GM21825 (cell line): ENCODE data around the gene CMSS1.

Experiments used
- ATAC-seq: cut with Tn5 transposase; IDR thresholded peaks from one replicate; pipeline ENCODE4 v1.9.1; 2021; ENCODE audit warnings: mild to moderate bottlenecking, moderate library complexity; ENCODE audit not compliant: unreplicated experiment

The CMSS1 gene

GRCh38 chr3:99896482-99896881 lies 78.8 kb downstream of the CMSS1 start:
- no peak for ATAC-seq

- ATAC-seq: no peak
Observed at GRCh38 chr3:99899603-99900002, 81.9 kb downstream of the CMSS1 start.

- ATAC-seq: no peak
Observed at GRCh38 chr3:99900248-99900647, 82.6 kb downstream of the CMSS1 start.

- ATAC-seq: no peak
Observed at GRCh38 chr3:99901200-99901926, 83.7 kb downstream of the CMSS1 start.

- ATAC-seq: no peak
Observed at GRCh38 chr3:99902091-99902490, 84.4 kb downstream of the CMSS1 start.

GRCh38 chr3:99903869-99904268 lies 86.2 kb downstream of the CMSS1 start:
- no peak for ATAC-seq

GRCh38 chr3:99907959-99908544 lies 90.4 kb downstream of the CMSS1 start:
- no peak for ATAC-seq

- ATAC-seq: no peak
Observed at GRCh38 chr3:99909714-99910495, 92.2 kb downstream of the CMSS1 start.

GRCh38 chr3:99910752-99911290 lies 93.2 kb downstream of the CMSS1 start:
- ATAC-seq: no peak

- no peak for ATAC-seq
Observed at GRCh38 chr3:99911433-99911832, 93.8 kb downstream of the CMSS1 start.

GRCh38 chr3:99915906-99916432 lies 98.3 kb downstream of the CMSS1 start:
- ATAC-seq: no peak

GRCh38 chr3:99918715-99919114 lies 101.1 kb downstream of the CMSS1 start:
- ATAC-seq: no peak

GRCh38 chr3:99919694-99920093 lies 102.0 kb downstream of the CMSS1 start:
- ATAC-seq: no peak

GRCh38 chr3:99920481-99921376 lies 103.1 kb downstream of the CMSS1 start:
- ATAC-seq: no peak

- no peak for ATAC-seq
Observed at GRCh38 chr3:99921377-99921695, 103.7 kb downstream of the CMSS1 start.

- no peak for ATAC-seq
Observed at GRCh38 chr3:99921986-99922385, 104.3 kb downstream of the CMSS1 start.

GRCh38 chr3:99923873-99924272 lies 106.2 kb downstream of the CMSS1 start:
- ATAC-seq: no peak

- ATAC-seq: no peak
Observed at GRCh38 chr3:99925584-99926230, 108.0 kb downstream of the CMSS1 start.

- no peak for ATAC-seq
Observed at GRCh38 chr3:99927671-99928457, 110.2 kb downstream of the CMSS1 start.
